ENCODE data around the gene TTLL11.

GRCh38 chr9:121820286-121821005, 272.7 kb downstream of the TTLL11 start:
- TF ChIP-seq CTCF (optimal IDR thresholded peaks at IDR 0.05 in 1 of 3, IDR thresholded peaks at IDR 0.05 in 1 of 3, conservative IDR thresholded peaks at IDR 0.05 in 1 of 3; ENCODE audit: extremely low read depth in 1 of 3, insufficient read depth in 2 of 3, low read length in 3 of 3) (no peak), EZH2 (IDR thresholded peaks at IDR 0.05; ENCODE audit: low read length) (no peak)

Data from keratinocyte (primary cell).